ENCODE results near the gene RNF31.

Gene RNF31

GRCh38 chr14:24178399-24179178, 31.3 kb downstream of the RNF31 start:
- Histone ChIP-seq H4K20me1 (peaks cover 0 to 70% (median 45%) of the 10 kb centered on the region in 11 experiments; a peak in 20 of 22 replicates), H3K36me3 (peaks cover 66 to 99% (median 75%) of the 10 kb centered on the region in 11 experiments), H3K9me3 (replicated peaks in 1 of 11) (no peaks in the 10 kb centered on the region), H3K4me1 (peaks cover 0 to 37% (median 31%) of the 10 kb centered on the region in 10 experiments; a peak in 18 of 20 replicates), H3K9ac (peak overlapping the region in 8 of 11 experiments; percentile 24 to 57 (median 36); a peak in 11 of 22 replicates), H3K27me3 (no peaks in the 10 kb centered on the region), H3K4me3 (no peak overlapping the region), H3K27ac (peak overlapping the region in 4 of 11 experiments; percentile 26 to 63 (median 48); a peak in 4 of 22 replicates), H3K4me2 (peak overlapping the region in 10 of 11 experiments; percentile 3 to 75 (median 59); a peak in 17 of 22 replicates)
- TF ChIP-seq Cebpa-rat (IDR thresholded peaks at IDR 0.05): no peak

GRCh38 chr14:24179294-24179960, 32.1 kb downstream of the RNF31 start:
- peak overlapping the region in 10 of 11 experiments; percentile 3 to 75 (median 59); a peak in 18 of 22 replicates for H3K4me2 ChIP-seq
- H3K4me1 ChIP-seq: peaks cover 0 to 37% (median 31%) of the 10 kb centered on the region in 10 experiments; a peak in 18 of 20 replicates
- peak overlapping the region in 10 of 11 experiments; percentile 9 to 57 (median 38); a peak in 17 of 22 replicates for H3K9ac ChIP-seq
- peak overlapping the region in 7 of 11 experiments; percentile 21 to 63 (median 39); a peak in 11 of 22 replicates for H3K27ac ChIP-seq
- no peaks in the 10 kb centered on the region for H3K9me3 ChIP-seq (replicated peaks in 1 of 11)
- peaks cover 73 to 97% (median 81%) of the 10 kb centered on the region in 11 experiments for H3K36me3 ChIP-seq
- TF ChIP-seq Cebpa-rat (IDR thresholded peaks at IDR 0.05): no peak
- H3K4me3 ChIP-seq: peak overlapping the region in 1 of 10 experiments; percentile 3; a peak in 1 of 20 replicates
- H3K27me3 ChIP-seq: no peaks in the 10 kb centered on the region
- peaks cover 0 to 75% (median 45%) of the 10 kb centered on the region in 11 experiments; a peak in 20 of 22 replicates for H4K20me1 ChIP-seq

- peak overlapping the region in 7 of 11 experiments; percentile 21 to 63 (median 39); a peak in 13 of 22 replicates for H3K27ac ChIP-seq
- H3K4me1 ChIP-seq: peaks cover 0 to 37% (median 31%) of the 10 kb centered on the region in 10 experiments; a peak in 18 of 20 replicates
- H3K27me3 ChIP-seq: no peaks in the 10 kb centered on the region
- peak overlapping the region in 10 of 11 experiments; percentile 9 to 57 (median 38); a peak in 16 of 22 replicates for H3K9ac ChIP-seq
- H4K20me1 ChIP-seq: peaks cover 0 to 82% (median 45%) of the 10 kb centered on the region in 11 experiments; a peak in 20 of 22 replicates
- H3K4me2 ChIP-seq: peak overlapping the region in 9 of 11 experiments; percentile 41 to 75 (median 59); a peak in 18 of 22 replicates
- peaks cover 81 to 97% (median 89%) of the 10 kb centered on the region in 11 experiments for H3K36me3 ChIP-seq
- TF ChIP-seq Cebpa-rat (IDR thresholded peaks at IDR 0.05): no peak
- no peaks in the 10 kb centered on the region for H3K9me3 ChIP-seq (replicated peaks in 1 of 11)
- H3K4me3 ChIP-seq: no peak overlapping the region
Measured at GRCh38 chr14:24179961-24180796, 32.9 kb downstream of the RNF31 start.

GRCh38 chr14:24181371-24182077, 34.2 kb downstream of the RNF31 start:
- Histone ChIP-seq H4K20me1 (peaks cover 0 to 91% (median 45%) of the 10 kb centered on the region in 11 experiments; a peak in 20 of 22 replicates), H3K27ac (no peak overlapping the region), H3K9me3 (replicated peaks in 1 of 11) (no peaks in the 10 kb centered on the region), H3K27me3 (no peaks in the 10 kb centered on the region), H3K4me1 (peaks cover 0 to 37% (median 32%) of the 10 kb centered on the region in 10 experiments; a peak in 18 of 20 replicates), H3K9ac (no peak overlapping the region; a peak in 1 of 22 replicates), H3K4me3 (no peak overlapping the region), H3K36me3 (peaks cover 92 to 100% (median 97%) of the 10 kb centered on the region in 11 experiments), H3K4me2 (no peak overlapping the region)
- TF ChIP-seq Cebpa-rat (IDR thresholded peaks at IDR 0.05): no peak

- H3K9ac ChIP-seq: no peak overlapping the region
- no peak for TF ChIP-seq Cebpa-rat (IDR thresholded peaks at IDR 0.05)
- no peak overlapping the region for H3K4me3 ChIP-seq
- H3K4me2 ChIP-seq: no peak overlapping the region
- peaks cover 89 to 100% (median 97%) of the 10 kb centered on the region in 11 experiments for H3K36me3 ChIP-seq
- no peaks in the 10 kb centered on the region for H3K9me3 ChIP-seq (replicated peaks in 1 of 11)
- peaks cover 5 to 45% (median 39%) of the 10 kb centered on the region in 10 experiments for H3K4me1 ChIP-seq
- peaks cover 0 to 92% (median 46%) of the 10 kb centered on the region in 11 experiments; a peak in 20 of 22 replicates for H4K20me1 ChIP-seq
- no peaks in the 10 kb centered on the region for H3K27me3 ChIP-seq
- H3K27ac ChIP-seq: no peak overlapping the region
Measured at GRCh38 chr14:24182110-24182882, 35.0 kb downstream of the RNF31 start.

GRCh38 chr14:24183014-24183481, 35.8 kb downstream of the RNF31 start:
- Histone ChIP-seq H3K9ac (no peak overlapping the region), H3K27ac (no peak overlapping the region), H3K4me3 (no peak overlapping the region), H3K36me3 (peaks cover 82 to 94% (median 92%) of the 10 kb centered on the region in 11 experiments), H3K4me2 (no peak overlapping the region), H3K4me1 (peaks cover 12 to 53% (median 46%) of the 10 kb centered on the region in 10 experiments), H3K9me3 (replicated peaks in 1 of 11) (no peaks in the 10 kb centered on the region), H4K20me1 (peaks cover 0 to 98% (median 51%) of the 10 kb centered on the region in 11 experiments; a peak in 19 of 22 replicates), H3K27me3 (no peaks in the 10 kb centered on the region)
- TF ChIP-seq Cebpa-rat (IDR thresholded peaks at IDR 0.05): no peak
